HG02884 (cell line): Measurements from ENCODE around the gene KRT6B.
"Not testable (repeated sequence)": the region's sequence is repeated elsewhere in the genome, so short reads cannot be mapped to it uniquely, and the experiment has no call there.

Experiments used
- ATAC-seq: cut with Tn5 transposase; IDR thresholded peaks from one replicate; pipeline ENCODE4 v1.9.1; 2021; ENCODE audit warnings: mild to moderate bottlenecking, moderate library complexity; ENCODE audit not compliant: unreplicated experiment

The KRT6B gene

DNA sequence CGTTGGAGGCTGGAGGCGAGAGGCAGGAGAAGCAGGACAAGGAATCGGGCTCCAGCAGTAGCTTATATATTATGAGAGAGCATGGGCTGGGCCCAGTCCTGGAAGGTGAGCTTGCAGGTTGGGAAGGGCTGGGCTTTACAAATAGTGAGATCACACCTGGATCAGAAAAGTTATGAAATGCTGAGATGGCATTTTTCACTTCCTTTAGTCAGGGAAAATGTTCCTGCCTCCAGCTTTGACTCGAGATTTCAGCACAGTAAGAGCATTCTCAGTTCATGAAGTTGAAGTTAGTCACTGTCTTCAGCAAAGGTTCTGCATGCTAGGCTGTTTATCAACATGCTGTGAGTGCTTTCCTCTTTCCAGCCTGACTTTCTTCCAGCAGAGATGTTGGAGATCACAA lies 21.8 kb upstream of the KRT6B start, which contains the start of gene KRT6C:
Gene KRT6C, minus strand, starts transcription at position 38 of the 400 bp plus-strand sequence. CDS start 68 bp downstream, outside the sequence.
- ATAC-seq: no peak

GRCh38 chr12:52469853-52470252 lies 17.9 kb upstream of the KRT6B start:
- ATAC-seq: no peak

GRCh38 chr12:52464897-52465296 lies 13.0 kb upstream of the KRT6B start:
- no peak for ATAC-seq

- no peak for ATAC-seq
Measured at GRCh38 chr12:52461693-52462092, 9.7 kb upstream of the KRT6B start.

DNA sequence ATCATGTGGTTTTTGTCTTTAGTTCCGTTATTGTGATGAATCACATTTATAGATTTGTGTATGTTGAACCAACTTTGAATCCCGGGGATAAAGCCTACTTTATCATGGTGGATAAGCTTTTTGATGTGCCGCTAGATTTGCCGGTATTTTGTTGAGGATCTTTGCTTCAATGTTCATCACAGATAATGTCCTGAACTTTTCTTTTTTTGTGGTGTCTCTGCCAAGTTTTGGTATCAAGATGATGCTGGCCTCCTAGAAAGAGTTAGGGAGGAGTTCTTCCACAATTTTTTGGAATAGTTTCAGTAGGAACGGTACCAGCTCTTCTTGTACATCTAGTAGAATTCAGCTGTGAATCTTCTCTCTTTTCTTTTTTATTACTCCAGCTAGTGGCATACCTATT lies 6.9 kb upstream of the KRT6B start:
- no peak for ATAC-seq

GRCh38 chr12:52455821-52456220 lies 3.9 kb upstream of the KRT6B start:
- ATAC-seq: no peak

DNA sequence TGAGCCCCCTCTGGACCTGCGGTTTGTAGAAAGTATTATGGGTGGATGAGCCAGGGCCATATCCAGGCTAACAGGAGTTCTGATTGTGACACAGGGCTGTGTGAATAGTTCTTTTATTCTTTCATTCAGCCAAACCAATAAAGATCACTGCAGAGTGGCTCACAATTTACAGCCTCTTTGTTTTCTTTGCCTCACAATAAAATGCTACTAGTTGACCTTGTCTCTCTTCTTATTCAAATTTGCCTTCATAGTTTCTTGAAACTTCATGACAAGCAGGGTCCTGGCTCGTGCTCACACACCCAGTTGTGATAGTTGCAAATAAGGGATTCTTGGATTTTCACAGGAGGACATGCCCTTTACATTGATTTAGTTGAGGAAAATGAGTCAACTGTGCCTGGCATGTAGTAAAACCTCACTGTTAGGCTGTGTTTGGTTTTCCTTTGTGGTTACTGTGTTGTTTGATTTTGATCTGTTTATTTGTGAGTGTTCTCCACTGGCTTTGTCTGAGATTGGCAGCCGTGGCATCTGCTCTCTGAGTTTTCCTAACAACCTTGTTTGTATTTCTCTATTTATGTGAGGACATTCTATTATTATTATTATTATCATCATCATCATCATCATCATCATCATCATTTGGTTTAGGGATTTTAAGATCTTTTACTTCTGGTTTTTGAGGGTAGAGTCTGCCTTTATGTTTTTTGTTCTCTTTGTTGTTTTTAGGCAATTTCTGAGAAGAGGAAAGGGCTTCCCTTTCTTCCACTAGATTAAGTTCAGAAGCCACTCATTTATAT lies 2.7 kb upstream of the KRT6B start:
- ATAC-seq: no peak

DNA sequence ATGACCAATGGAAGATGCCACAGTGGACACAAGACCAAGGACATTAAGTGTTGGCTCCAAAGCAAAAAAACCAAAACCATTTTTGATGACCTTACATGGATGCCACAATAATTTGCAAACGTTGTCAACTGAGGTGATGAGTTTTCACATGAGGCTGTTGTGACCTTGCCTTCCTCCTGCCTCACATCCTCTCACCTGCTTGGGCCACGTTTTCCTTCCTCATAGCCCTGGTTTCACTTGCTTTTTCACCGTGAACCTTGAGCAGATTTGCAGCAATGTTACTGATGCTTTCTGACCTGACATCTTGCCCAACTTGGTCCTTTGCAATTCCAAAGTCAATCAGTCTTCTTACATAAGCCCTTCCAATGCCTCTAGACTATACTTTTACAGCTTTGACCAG lies 3.7 kb downstream of the KRT6B start:
- ATAC-seq: no peak

DNA sequence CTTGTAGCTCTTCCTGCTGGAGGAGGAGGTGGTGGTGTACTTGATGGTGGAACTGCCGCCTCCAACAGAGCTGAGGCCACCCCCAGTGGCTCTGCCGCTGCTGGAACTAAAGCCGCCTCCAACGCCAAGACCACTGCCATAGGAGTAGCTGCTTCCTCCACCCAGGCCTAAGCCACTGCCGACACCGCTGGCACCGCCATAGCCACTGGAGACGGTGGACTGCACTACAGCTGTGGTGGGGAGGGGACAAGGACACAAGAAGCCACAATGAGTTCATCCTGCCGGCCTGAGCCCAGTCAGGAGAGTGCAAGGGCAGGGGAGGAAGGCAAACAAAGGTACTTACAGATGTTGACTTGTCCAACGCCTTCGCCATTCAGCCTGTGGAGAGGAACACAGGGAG lies 4.8 kb downstream of the KRT6B start:
- ATAC-seq: not testable (repeated sequence)

DNA sequence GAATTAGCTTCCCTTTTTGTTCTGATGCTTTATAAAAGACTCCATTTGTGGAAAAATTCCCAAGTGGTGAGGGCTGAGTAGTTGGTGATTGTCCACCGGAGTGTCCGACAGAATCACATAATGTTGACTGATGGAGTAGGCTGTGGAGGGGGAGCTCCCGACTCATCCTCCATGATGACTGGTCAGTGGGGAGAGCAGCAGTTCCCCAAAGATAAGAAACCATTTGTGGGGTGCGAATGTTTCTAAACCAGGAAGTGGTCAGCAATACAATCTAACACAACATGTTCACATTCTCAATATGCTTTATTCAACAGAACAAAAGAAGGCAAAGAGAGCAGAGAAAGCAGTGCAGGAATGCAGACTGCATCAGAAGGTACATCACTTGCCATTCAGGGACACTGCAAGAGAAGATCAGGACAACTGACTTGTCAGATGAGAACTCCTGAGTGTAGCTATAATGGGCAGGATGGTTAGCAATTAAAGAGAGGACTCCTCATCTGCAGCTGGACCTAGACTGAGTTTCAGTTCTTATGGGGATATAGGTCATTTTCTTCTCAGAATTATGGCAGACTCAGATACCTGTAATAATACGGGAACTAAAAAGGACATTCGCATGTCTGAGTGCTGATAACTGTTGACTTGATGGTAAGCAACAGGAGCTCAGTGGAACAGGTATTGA lies 5.4 kb downstream of the KRT6B start:
- no peak for ATAC-seq

- ATAC-seq: no peak
Measured at GRCh38 chr12:52445876-52446275, 6.1 kb downstream of the KRT6B start.

GRCh38 chr12:52444647-52445595 lies 7.0 kb downstream of the KRT6B start:
- no peak for ATAC-seq

DNA sequence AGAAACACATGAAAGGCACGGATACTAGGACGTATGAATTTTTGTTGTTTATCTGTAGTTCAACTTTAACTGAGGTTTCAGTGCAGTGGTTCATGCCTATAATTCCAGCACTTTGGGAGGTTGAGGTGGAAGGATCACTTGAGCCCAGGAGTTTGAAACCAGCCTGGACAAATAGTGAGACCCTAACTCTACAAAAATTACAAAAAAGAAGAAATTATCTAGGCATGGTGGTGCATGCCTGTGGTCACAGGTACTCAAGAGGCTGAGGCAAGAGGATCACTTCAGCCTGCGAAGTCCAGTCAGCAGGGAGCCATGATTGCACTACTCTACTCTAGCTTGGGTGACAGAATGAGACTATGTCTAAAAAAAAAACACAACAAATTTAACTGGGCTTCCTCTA lies 8.0 kb downstream of the KRT6B start:
- ATAC-seq: no peak

GRCh38 chr12:52442600-52443061 lies 9.3 kb downstream of the KRT6B start:
- ATAC-seq: no peak

- no peak for ATAC-seq
Measured at GRCh38 chr12:52441320-52441911, 10.5 kb downstream of the KRT6B start.

- ATAC-seq: no peak
Measured at GRCh38 chr12:52440821-52441319, 11.1 kb downstream of the KRT6B start.

DNA sequence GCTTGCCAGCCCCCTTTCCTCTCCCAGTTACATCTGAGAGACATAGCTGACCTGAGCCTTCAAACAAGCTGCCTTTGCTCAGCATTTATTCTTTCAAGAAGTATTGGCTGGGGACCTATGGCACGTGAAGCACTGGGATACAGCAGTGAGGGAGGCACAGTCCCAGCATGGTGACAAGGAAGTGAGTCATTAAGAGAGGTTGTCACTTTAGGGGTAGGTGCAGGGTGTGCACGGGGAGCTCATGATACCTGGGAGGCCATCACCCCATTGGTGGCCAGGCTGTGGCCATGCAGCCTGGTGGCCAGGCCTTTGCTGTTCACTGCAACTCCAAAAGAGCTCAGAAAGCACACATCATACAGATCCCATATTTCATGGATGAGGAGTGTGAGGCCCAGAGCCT lies 12.1 kb downstream of the KRT6B start:
- no peak for ATAC-seq

DNA sequence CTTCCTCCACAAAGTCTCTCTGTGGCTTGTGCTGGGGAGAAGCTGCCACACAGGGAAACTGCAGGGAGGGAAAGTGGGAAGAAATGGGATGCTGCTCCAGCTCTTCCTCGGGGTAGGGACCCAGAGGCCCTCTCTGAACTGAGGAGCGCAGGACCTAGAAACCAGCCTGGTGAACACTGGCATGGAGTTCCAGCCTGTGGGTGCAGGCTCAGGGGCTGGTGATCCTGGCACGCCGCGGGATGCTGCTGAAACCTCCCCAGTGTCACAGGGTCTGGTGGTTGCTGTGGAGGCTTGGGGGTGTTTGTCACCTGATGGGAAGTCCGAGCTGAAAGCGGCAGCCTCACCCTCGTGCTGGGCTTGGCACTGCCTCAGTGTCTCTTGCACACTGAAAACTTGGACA lies 12.5 kb downstream of the KRT6B start:
- no peak for ATAC-seq

- ATAC-seq: no peak
Measured at GRCh38 chr12:52438305-52439301, 13.3 kb downstream of the KRT6B start.
